GM23338 (cell line): ENCODE data around the gene CORO1C.

Experiments used
- EZH2 ChIP-seq: fragments of 200-600 bp; sonication (generic); IDR thresholded peaks from one replicate; pipeline ENCODE4 v1.8.0; 2017; ENCODE audit warnings: antibody characterized with exemption, mild to moderate bottlenecking, low read depth; ENCODE audit not compliant: unreplicated experiment
- NANOG ChIP-seq: IDR thresholded peaks from 2 replicates; pipeline ENCODE4 v1.6.1; 2016; ENCODE audit warnings: antibody characterized with exemption, borderline replicate concordance
- TF ChIP-seq, protein P1 (sequence below), 2 experiments: fragments of 200-600 bp in 1 of 2; sonication (generic) in 1 of 2; conservative IDR thresholded peaks; 2 replicates each; pipeline versions ENCODE4 v1.5.1 to v1.6.1; 2016 to 2017; ENCODE audit warnings: antibody characterized with exemption in 2 of 2, low read depth in 2 of 2, mild to moderate bottlenecking in 2 of 2, moderate library complexity in 1 of 2

DNA sequence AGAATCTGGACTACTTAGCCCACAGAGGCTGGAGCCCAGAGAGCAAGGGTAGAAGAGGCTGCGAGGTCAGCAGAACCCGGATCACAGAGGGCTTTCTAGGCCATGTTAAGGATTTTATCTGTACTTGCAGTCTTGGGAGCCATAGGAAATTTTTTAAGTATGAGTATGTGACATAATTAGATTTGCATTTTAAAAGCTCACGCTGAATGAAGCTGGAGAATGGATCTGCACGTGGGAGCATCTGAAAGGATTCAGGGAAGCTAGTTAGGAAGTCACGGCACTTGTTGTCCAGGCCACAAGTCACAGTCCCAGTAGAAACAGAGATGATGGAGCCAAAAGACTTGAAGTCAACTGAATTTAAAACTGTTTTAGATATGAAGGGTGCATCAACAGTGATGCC, 14.1 kb downstream of the CORO1C start:
- TF ChIP-seq, protein P1, sequence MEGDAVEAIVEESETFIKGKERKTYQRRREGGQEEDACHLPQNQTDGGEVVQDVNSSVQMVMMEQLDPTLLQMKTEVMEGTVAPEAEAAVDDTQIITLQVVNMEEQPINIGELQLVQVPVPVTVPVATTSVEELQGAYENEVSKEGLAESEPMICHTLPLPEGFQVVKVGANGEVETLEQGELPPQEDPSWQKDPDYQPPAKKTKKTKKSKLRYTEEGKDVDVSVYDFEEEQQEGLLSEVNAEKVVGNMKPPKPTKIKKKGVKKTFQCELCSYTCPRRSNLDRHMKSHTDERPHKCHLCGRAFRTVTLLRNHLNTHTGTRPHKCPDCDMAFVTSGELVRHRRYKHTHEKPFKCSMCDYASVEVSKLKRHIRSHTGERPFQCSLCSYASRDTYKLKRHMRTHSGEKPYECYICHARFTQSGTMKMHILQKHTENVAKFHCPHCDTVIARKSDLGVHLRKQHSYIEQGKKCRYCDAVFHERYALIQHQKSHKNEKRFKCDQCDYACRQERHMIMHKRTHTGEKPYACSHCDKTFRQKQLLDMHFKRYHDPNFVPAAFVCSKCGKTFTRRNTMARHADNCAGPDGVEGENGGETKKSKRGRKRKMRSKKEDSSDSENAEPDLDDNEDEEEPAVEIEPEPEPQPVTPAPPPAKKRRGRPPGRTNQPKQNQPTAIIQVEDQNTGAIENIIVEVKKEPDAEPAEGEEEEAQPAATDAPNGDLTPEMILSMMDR (conservative IDR thresholded peaks at IDR 0.05; ENCODE audit: low read depth in 2 of 2): no peak
- no peak for TF ChIP-seq NANOG
- no peak for TF ChIP-seq EZH2
